ENCODE measurements around the gene UGT1A7. TPM values are rescaled to one million over a fixed set of nuclear protein-coding genes. Genes with fewer than 3 reads are reported as not detected.
"Not testable (repeated sequence)": the region's sequence is repeated elsewhere in the genome, so short reads cannot be mapped to it uniquely, and the experiment has no call there.

The UGT1A7 gene
- polyA plus RNA-seq, 4 donors = 0.03 to 0.07 TPM; not detected in 2

- DNase-seq (ENCODE audit: low read depth in 4 of 4, low spot score in 3 of 4) = peak in 3 of 4 donors; percentile 56 to 61 (median 60)
These were observed 29.8 kb downstream of the UGT1A7 start for GRCh38 chr2:233711312-233712008.

- no peak for DNase-seq (ENCODE audit: low read depth in 4 of 4, low spot score in 3 of 4)
These were observed 31.0 kb downstream of the UGT1A7 start, which contains the start of gene UGT1A5 for GRCh38 chr2:233712611-233713261. TSS of gene UGT1A5 (plus strand) at chr2:233712907. CDS start at chr2:233712992, 85 bp downstream.

GRCh38 chr2:233713262-233713615 lies 31.5 kb downstream of the UGT1A7 start:
- no peak for DNase-seq (ENCODE audit: low read depth in 4 of 4, low spot score in 3 of 4)

- DNase-seq (ENCODE audit: low read depth in 4 of 4, low spot score in 3 of 4) = no peak
These were observed 32.4 kb downstream of the UGT1A7 start for GRCh38 chr2:233714121-233714520.

GRCh38 chr2:233718552-233718951 lies 36.9 kb downstream of the UGT1A7 start, which contains the start of gene UGT1A4:
TSS of gene UGT1A4 (plus strand) at chr2:233718736. CDS start at chr2:233718821, 85 bp downstream.
- no peak for DNase-seq (ENCODE audit: low read depth in 4 of 4, low spot score in 3 of 4)

GRCh38 chr2:233728723-233729301 lies 47.1 kb downstream of the UGT1A7 start, which contains the start of gene UGT1A3:
TSS of gene UGT1A3 (plus strand) at chr2:233729042. CDS start at chr2:233729127, 85 bp downstream.
- DNase-seq (ENCODE audit: low read depth in 4 of 4, low spot score in 3 of 4) = no peak

GRCh38 chr2:233736868-233737653 lies 55.4 kb downstream of the UGT1A7 start:
- not testable (repeated sequence) for DNase-seq (ENCODE audit: low read depth in 4 of 4, low spot score in 3 of 4)

GRCh38 chr2:233740870-233741269 lies 59.2 kb downstream of the UGT1A7 start:
- no peak for DNase-seq (ENCODE audit: low read depth in 4 of 4, low spot score in 3 of 4)

GRCh38 chr2:233743464-233744259 lies 62.0 kb downstream of the UGT1A7 start:
- DNase-seq (ENCODE audit: low read depth in 4 of 4, low spot score in 3 of 4) = no peak

- DNase-seq (ENCODE audit: low read depth in 4 of 4, low spot score in 3 of 4) = no peak
These were observed 63.5 kb downstream of the UGT1A7 start for GRCh38 chr2:233745073-233745755.

GRCh38 chr2:233745838-233746237 lies 64.1 kb downstream of the UGT1A7 start:
- DNase-seq (ENCODE audit: low read depth in 4 of 4, low spot score in 3 of 4) = not testable (repeated sequence)

- no peak for DNase-seq (ENCODE audit: low read depth in 4 of 4, low spot score in 3 of 4)
These were observed 65.0 kb downstream of the UGT1A7 start for GRCh38 chr2:233746475-233747282.

GRCh38 chr2:233747283-233747544 lies 65.5 kb downstream of the UGT1A7 start:
- no peak for DNase-seq (ENCODE audit: low read depth in 4 of 4, low spot score in 3 of 4)

GRCh38 chr2:233750689-233751088 lies 69.0 kb downstream of the UGT1A7 start:
- DNase-seq (ENCODE audit: low read depth in 4 of 4, low spot score in 3 of 4) = not testable (repeated sequence)

- DNase-seq (ENCODE audit: low read depth in 4 of 4, low spot score in 3 of 4) = not testable (repeated sequence)
These were observed 69.7 kb downstream of the UGT1A7 start for GRCh38 chr2:233751212-233752009.

GRCh38 chr2:233754872-233755611 lies 73.3 kb downstream of the UGT1A7 start:
- no peak for DNase-seq (ENCODE audit: low read depth in 4 of 4, low spot score in 3 of 4)

GRCh38 chr2:233756429-233757081 lies 74.9 kb downstream of the UGT1A7 start:
- DNase-seq (ENCODE audit: low read depth in 4 of 4, low spot score in 3 of 4) = no peak
